GM12891 (cell line): Measurements from ENCODE around the gene SERPINI1.
A peak's percentile ranks its signal among the peaks of the same experiment; 100 is the strongest.

Experiments used
- PAX5 ChIP-seq: IDR thresholded peaks from 2 replicates; pipeline ENCODE4 v1.6.1; 2011; ENCODE audit warnings: low read length, moderate library complexity, mild to moderate bottlenecking; ENCODE audit not compliant: insufficient read depth, severe bottlenecking
- POLR2A ChIP-seq: IDR thresholded peaks from 2 replicates; pipeline ENCODE4 v1.6.1; 2011; ENCODE audit warnings: low read depth, low read length, control low read depth
- POLR2AphosphoS5 ChIP-seq: IDR thresholded peaks from 2 replicates; pipeline ENCODE4 v1.6.1; 2011; ENCODE audit warnings: low read depth, low read length, control low read depth
- POU2F2 ChIP-seq: IDR thresholded peaks from 2 replicates; pipeline ENCODE4 v1.6.1; 2011; ENCODE audit warnings: low read depth, mild to moderate bottlenecking, control low read depth, low read length, moderate library complexity
- SPI1 ChIP-seq: IDR thresholded peaks from 2 replicates; pipeline ENCODE4 v1.6.1; 2011; ENCODE audit warnings: low read depth, low read length, control low read depth
- TAF1 ChIP-seq: IDR thresholded peaks from 2 replicates; pipeline ENCODE4 v1.6.1; 2011; ENCODE audit warnings: low read depth, low read length, control low read depth

DNA sequence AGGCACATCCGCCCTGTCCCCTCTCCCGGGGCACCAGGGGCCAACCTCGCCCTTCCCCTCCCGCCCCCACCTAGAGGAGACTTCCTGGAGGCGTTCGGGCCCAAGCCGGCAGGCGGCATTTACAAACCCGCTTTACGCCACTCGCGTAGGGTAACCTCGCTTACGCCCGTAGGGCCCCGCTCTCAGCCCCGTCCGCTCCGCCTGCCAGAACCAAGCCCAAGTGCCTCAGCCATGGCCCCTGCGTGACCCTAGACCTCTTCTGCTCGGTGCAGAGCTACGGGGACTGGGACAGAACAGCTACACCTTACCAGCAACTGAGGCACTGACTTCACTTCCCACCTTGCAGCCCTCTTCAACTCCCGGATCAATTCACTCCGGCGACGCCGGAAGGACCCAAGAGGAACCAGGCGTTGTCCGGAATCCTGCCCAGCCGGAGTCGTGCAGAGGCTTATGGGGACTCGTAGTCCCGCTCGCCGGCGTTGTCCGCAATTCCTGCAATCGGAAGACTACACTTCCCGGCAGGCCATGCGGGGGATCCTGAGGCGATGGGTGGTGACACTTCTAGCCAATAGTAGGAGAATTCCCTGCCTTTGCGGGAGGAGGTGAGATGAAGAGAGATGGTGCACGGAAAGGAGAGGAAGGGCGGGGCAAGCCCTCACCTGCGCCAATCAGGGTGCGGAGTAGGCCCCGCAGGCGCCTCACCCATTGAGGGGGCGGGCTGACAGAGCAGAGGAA lies 856 bp upstream of the SERPINI1 start, which contains the start of gene PDCD10:
- TF ChIP-seq POLR2AphosphoS5 (peak; percentile 77), POU2F2 (peak; percentile 68; the same call in 1 of the 2 replicates), TAF1 (0 out of 2 replicates have a peak, but pooled peaks have one; percentile 48), POLR2A (peak; percentile 75), SPI1 (peak; percentile 33; the same call in 1 of the 2 replicates), PAX5 (no peak)
